ENCODE results near the gene EPO. TPM values are rescaled to one million over a fixed set of nuclear protein-coding genes. Genes with fewer than 3 reads are reported as not detected.

The EPO gene
- total RNA-seq, 1 donor from 2014 or later, result not detected

DNA sequence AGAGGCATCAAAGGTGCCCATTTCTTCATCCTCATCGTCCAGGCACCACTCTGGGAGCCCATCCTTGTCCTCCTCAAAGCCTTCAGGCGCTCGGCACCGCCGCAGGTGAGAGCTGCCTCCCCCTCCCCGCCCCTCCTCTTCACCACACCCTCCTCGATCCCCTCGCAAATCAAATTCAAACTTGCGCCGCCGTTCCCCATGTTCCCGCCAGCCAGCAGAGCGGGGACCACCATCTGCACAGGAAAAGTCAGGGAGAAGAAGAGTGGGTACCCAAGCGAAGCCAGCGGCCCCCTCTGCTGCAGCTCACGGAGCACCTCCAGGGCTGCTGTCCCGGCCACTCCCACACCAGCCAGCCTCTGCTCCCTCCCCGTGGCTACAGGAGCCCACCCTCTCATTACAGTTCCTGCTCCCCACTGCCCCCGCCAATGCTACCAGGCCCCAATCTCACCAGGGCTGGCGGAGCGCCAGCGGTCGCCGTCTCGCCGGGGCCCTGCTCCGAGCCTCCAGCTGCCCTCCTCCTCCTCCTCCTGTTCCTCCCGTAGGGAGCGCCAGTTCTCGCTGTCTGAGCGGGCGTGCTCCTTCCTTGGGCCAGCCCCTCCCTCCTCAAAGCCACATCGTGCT lies 34.0 kb upstream of the EPO start:
- Mint-ChIP-seq H3K4me1 (ENCODE audit: low read depth, unreplicated experiment) (peaks cover 9% of the 10 kb centered on the region), H3K4me3 (ENCODE audit: unreplicated experiment) (no peak overlapping the region), H3K27me3 (ENCODE audit: unreplicated experiment) (peaks cover 10% of the 10 kb centered on the region), H3K36me3 (ENCODE audit: unreplicated experiment) (no peaks in the 10 kb centered on the region), H3K9me3 (ENCODE audit: unreplicated experiment) (peaks cover 7% of the 10 kb centered on the region), H3K27ac (ENCODE audit: unreplicated experiment) (no peak overlapping the region)
- no peak for TF ChIP-seq CTCF (IDR thresholded peaks at IDR 0.05; ENCODE audit: partially characterized antibody, unreplicated experiment)
- no peak for DNase-seq

GRCh38 chr7:100686822-100687211 lies 33.5 kb upstream of the EPO start:
- no peak for DNase-seq
- Mint-ChIP-seq H3K9me3 (ENCODE audit: unreplicated experiment) (peaks cover 7% of the 10 kb centered on the region), H3K27me3 (ENCODE audit: unreplicated experiment) (peaks cover 11% of the 10 kb centered on the region), H3K36me3 (ENCODE audit: unreplicated experiment) (no peaks in the 10 kb centered on the region), H3K4me1 (ENCODE audit: low read depth, unreplicated experiment) (peaks cover 12% of the 10 kb centered on the region), H3K27ac (ENCODE audit: unreplicated experiment) (no peak overlapping the region), H3K4me3 (ENCODE audit: unreplicated experiment) (no peak overlapping the region)
- no peak for TF ChIP-seq CTCF (IDR thresholded peaks at IDR 0.05; ENCODE audit: partially characterized antibody, unreplicated experiment)

DNA sequence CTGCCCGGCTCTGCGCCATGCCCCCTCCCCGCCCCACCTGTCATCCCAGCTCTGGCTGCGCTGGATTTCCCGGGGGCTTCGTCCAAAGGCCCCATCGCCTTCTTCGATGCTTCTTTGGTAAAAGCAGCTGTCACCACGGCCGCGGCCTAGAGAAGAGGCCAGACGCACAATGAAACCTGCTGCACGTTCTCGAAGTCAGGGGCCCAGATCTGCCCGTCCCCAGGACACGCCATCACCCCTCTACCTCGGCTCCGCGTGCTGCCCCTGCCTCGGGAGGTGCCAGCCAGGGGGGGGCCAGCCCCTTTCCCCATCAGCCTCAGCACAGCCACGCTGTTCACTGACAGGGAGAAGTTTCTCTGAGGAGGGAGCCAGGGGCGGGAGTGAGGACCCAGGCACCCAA lies 33.0 kb upstream of the EPO start:
- no peak overlapping the region for H3K27ac Mint-ChIP-seq (ENCODE audit: unreplicated experiment)
- H3K9me3 Mint-ChIP-seq (ENCODE audit: unreplicated experiment), result peaks cover 9% of the 10 kb centered on the region
- peaks cover 15% of the 10 kb centered on the region for H3K4me1 Mint-ChIP-seq (ENCODE audit: low read depth, unreplicated experiment)
- peaks cover 12% of the 10 kb centered on the region for H3K27me3 Mint-ChIP-seq (ENCODE audit: unreplicated experiment)
- DNase-seq, result no peak
- H3K4me3 Mint-ChIP-seq (ENCODE audit: unreplicated experiment), result no peak overlapping the region
- no peaks in the 10 kb centered on the region for H3K36me3 Mint-ChIP-seq (ENCODE audit: unreplicated experiment)
- TF ChIP-seq CTCF (IDR thresholded peaks at IDR 0.05; ENCODE audit: partially characterized antibody, unreplicated experiment), result no peak

DNA sequence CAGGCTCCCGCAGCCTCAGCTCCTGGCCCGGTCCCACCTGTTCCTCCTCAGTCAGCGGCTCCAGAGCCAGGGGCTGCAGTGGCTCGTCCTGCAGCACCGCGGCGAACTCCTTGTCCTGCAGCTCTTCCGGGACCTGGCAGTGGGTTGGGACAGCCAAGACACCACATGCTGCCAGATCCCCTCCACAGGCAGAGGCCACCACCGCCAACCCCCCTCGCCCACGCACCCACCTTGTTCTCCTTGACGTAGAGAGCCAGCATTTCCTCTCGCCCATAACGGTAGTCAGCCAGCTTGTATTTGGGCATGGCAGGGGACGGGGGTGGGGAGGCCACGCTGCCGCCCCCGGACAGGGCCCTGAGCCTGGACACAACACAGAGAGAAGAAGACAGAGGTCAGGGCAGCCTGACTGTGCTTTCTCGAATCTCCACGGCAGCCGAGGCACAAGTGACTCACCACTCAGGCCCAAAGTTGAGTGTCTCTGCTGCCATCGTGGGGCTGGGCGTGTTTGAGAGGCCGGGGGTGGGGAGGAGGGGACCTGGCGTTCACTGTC lies 32.4 kb upstream of the EPO start:
- Mint-ChIP-seq H3K4me3 (ENCODE audit: unreplicated experiment) (no peak overlapping the region), H3K9me3 (ENCODE audit: unreplicated experiment) (peaks cover 10% of the 10 kb centered on the region), H3K27me3 (ENCODE audit: unreplicated experiment) (peaks cover 12% of the 10 kb centered on the region), H3K36me3 (ENCODE audit: unreplicated experiment) (no peaks in the 10 kb centered on the region), H3K27ac (ENCODE audit: unreplicated experiment) (no peak overlapping the region), H3K4me1 (ENCODE audit: low read depth, unreplicated experiment) (peaks cover 21% of the 10 kb centered on the region)
- no peak for TF ChIP-seq CTCF (IDR thresholded peaks at IDR 0.05; ENCODE audit: partially characterized antibody, unreplicated experiment)
- no peak for DNase-seq

GRCh38 chr7:100688326-100688860 lies 31.9 kb upstream of the EPO start:
- H3K9me3 Mint-ChIP-seq (ENCODE audit: unreplicated experiment), result peaks cover 13% of the 10 kb centered on the region
- peaks cover 25% of the 10 kb centered on the region for H3K4me1 Mint-ChIP-seq (ENCODE audit: low read depth, unreplicated experiment)
- no peaks in the 10 kb centered on the region for H3K36me3 Mint-ChIP-seq (ENCODE audit: unreplicated experiment)
- H3K4me3 Mint-ChIP-seq (ENCODE audit: unreplicated experiment), result peak overlapping the region; percentile 63
- TF ChIP-seq CTCF (IDR thresholded peaks at IDR 0.05; ENCODE audit: partially characterized antibody, unreplicated experiment), result no peak
- H3K27me3 Mint-ChIP-seq (ENCODE audit: unreplicated experiment), result peaks cover 17% of the 10 kb centered on the region
- DNase-seq, result no peak
- peak overlapping the region; percentile 64 for H3K27ac Mint-ChIP-seq (ENCODE audit: unreplicated experiment)
